Measurements from ENCODE around the gene NUDT2.

The NUDT2 gene

DNA sequence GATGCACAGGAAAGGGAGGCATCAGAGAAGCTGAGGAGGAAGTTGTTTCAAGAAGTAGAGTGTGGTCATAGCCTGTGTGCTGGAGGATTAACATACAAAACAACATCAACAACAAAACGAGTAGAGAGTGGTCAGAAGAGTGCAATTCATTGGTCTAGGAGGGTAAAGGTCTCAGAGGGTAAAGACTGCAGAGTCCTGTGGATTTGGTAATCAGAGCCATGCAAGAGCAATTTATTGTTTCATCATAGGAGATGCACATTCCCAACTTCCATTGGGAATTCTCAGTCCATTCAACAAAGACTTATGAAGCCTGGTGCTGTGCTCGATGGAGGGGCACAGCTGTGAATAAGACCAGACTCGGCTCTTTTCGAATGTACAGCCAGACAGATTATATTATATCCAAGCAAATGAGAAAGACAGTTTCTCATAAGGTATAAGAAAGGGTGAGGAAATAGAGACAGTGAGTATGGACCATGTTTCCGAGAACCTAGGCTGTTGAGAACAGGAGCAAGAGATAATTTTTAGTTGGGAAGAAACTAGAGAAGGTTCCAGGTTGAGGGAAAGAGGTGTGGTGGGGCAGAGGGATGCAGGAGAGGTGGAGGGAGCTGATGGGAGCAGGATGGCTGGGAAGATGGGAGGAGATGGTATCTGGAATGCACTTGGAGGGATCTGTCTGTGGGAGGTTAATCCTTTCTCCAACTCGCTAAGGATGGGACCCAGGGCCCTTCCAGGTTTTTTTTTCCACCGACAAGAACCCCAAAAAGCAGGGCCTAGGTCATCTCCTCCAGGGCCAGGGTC, 55.2 kb downstream of the NUDT2 start:
- no peak for DNase-seq

DNA sequence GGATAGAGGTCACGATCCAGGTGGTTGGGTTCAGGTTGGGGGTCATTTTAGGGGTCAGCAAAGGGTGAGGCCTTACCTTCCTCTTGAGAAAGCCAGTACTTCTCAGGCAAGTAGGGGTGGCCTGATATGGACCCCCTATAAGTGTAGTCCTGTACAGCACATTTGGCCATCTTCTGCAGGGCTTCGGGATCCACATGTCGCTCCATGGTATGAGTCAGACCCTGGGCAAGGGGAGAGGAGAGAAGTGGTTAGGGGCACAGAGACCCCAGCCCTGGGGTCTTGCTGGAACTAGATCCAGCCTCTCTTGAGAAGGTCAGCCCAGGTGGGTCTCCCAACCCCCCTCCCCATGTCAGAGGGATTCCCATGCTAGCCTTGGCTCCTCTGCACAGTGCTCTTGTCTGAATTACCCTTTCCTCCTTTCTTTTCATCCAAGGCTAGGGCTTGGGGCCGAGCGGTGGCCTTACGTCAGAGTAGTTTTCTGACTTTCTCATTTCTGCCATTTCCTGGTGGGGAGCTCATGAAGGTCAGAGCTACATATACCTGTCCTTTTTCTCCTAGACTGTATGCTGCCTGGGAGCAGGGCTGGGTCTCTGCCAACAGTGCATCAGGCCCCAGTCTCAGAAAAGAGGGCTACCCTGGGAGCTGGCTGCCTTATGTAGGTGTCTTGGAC, 56.3 kb downstream of the NUDT2 start:
- DNase-seq: no peak

DNA sequence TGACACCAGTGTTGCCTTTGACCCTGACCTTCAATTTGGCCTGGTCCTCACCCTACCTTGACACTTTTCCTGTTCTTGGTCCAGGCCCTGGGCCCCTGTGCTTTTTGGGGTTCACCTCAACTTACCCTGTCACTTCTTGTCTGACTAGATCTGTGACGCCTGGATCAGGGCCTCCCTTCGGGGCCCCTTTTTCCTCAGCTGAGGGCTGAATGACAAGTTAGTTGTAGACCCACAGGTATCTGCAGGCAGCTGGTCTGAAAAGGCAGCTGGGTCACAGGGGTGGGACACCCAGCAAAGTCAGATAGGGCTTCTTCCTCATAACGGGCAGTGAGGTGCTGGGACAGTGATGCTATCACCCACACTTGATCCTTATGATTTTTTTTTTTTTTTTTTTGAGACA, 57.3 kb downstream of the NUDT2 start:
- no peak for DNase-seq

DNA sequence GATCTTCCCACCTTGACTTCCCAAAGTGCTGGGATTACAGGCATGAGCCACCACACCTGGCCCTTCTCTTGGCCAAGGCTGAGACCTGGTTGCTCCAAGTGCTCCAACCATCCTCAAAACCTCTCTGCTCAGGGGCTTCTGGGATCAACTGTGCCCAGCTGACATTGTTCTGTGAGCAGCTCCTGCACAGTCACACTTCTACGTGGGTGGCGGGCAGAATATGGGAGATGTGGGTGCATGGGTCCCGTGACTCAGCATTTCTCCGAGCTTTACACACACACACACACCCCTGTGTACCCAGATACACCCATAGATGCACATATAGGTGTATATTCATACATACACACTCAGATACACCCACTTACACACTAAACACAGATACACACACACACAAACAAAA, 57.9 kb downstream of the NUDT2 start:
- no peak for DNase-seq

DNA sequence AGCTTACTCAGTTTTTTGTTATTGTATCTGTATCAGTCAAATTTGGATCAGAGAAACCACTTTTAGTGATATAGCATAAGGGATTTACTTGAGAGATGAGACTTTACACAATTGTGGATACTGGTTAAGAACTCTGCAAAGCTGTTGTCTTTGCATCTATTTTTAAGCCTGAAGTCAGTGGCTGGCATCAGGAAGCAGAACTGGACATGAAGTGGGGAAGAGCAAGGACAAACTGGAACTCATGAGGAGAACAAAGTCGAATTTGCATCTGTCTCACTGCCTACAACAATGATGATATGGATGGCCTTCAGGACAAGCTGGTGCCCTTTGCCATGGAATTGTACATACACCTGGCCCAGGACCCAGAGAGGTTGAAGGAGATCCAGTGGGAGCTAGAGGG, 63.1 kb downstream of the NUDT2 start:
- no peak for DNase-seq
